ENCODE results near the gene GPHN.
"Not testable (repeated sequence)": the region's sequence is repeated elsewhere in the genome, so short reads cannot be mapped to it uniquely, and the experiment has no call there.

Gene GPHN

DNA sequence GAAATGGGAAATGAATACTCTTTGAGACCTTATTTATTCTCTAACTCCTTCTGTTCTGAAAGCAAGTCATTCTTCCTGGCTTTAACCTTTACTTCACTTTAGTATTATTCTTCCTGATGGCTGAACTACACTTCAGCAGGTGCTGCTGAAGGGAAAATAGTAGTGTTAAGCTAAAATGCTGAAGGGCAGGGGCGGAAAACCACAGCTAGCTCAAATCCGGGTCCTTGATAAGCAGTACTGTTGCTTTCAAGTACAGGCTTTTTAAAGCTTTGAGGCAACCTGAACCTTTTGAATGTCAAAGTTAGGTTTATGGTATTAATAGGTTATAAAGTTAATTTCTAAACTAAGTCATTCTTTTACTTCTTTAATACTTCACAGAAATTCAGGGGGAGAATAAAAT, 11.0 kb upstream of the GPHN start:
- Histone ChIP-seq H3F3A (ENCODE audit: insufficient read depth, low read length) (no peaks in the 10 kb centered on the region), H3K9me2 (ENCODE audit: low read depth, low read length) (no peaks in the 10 kb centered on the region), H3K9me3 (ENCODE audit: low read length) (no peaks in the 10 kb centered on the region), H4K20me1 (ENCODE audit: insufficient read depth, low read length) (no peaks in the 10 kb centered on the region), H3K27ac (ENCODE audit: low read depth, low read length, poor library complexity, severe bottlenecking) (no peak overlapping the region), H3K4me1 (ENCODE audit: insufficient read depth, low read length, severe bottlenecking) (no peaks in the 10 kb centered on the region), H3K27me3 (ENCODE audit: insufficient read depth, low read length) (no peaks in the 10 kb centered on the region), H3K4me2 (ENCODE audit: low read length) (no peak overlapping the region), H3K9ac (ENCODE audit: low read length) (no peak overlapping the region), H3K4me3 (ENCODE audit: low read depth, low read length, poor library complexity, severe bottlenecking) (no peak overlapping the region), H2AFZ (ENCODE audit: low read length) (no peak overlapping the region), H3K79me2 (ENCODE audit: insufficient read depth, low read length) (no peaks in the 10 kb centered on the region), H3K36me3 (ENCODE audit: insufficient read depth, low read length) (no peaks in the 10 kb centered on the region)
- TF ChIP-seq EZH2 (IDR thresholded peaks at IDR 0.05; ENCODE audit: borderline replicate concordance, low read length) = no peak
- TF ChIP-seq, protein P1, sequence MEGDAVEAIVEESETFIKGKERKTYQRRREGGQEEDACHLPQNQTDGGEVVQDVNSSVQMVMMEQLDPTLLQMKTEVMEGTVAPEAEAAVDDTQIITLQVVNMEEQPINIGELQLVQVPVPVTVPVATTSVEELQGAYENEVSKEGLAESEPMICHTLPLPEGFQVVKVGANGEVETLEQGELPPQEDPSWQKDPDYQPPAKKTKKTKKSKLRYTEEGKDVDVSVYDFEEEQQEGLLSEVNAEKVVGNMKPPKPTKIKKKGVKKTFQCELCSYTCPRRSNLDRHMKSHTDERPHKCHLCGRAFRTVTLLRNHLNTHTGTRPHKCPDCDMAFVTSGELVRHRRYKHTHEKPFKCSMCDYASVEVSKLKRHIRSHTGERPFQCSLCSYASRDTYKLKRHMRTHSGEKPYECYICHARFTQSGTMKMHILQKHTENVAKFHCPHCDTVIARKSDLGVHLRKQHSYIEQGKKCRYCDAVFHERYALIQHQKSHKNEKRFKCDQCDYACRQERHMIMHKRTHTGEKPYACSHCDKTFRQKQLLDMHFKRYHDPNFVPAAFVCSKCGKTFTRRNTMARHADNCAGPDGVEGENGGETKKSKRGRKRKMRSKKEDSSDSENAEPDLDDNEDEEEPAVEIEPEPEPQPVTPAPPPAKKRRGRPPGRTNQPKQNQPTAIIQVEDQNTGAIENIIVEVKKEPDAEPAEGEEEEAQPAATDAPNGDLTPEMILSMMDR (IDR thresholded peaks at IDR 0.05; ENCODE audit: low read length) = no peak

DNA sequence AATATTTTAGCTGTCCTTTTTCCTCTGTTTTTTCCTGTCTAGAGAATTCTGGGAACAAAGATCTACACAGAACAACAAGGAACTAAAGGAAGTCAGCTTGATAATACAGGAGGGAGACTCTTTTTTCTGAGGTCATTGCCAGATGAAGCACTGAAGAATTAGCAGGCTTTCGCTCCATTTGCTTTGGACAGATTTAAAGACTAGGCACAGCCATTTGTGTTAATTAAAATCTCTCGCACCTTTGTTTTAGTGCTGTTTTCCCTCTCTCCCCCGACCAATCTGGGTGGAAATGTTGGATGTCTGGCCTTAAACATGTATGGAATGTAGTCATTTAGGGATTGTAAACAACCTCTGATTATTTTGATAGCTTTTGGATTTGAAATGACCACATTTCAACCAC, 9.6 kb upstream of the GPHN start:
- Histone ChIP-seq H3K4me1 (ENCODE audit: insufficient read depth, low read length, severe bottlenecking) (no peaks in the 10 kb centered on the region), H3K9ac (ENCODE audit: low read length) (no peak overlapping the region), H3K27ac (ENCODE audit: low read depth, low read length, poor library complexity, severe bottlenecking) (no peak overlapping the region), H2AFZ (ENCODE audit: low read length) (no peak overlapping the region), H3K9me3 (ENCODE audit: low read length) (no peaks in the 10 kb centered on the region), H3K79me2 (ENCODE audit: insufficient read depth, low read length) (no peaks in the 10 kb centered on the region), H3K36me3 (ENCODE audit: insufficient read depth, low read length) (no peaks in the 10 kb centered on the region), H3K4me2 (ENCODE audit: low read length) (no peak overlapping the region), H3K9me2 (ENCODE audit: low read depth, low read length) (no peaks in the 10 kb centered on the region), H3F3A (ENCODE audit: insufficient read depth, low read length) (no peaks in the 10 kb centered on the region), H3K27me3 (ENCODE audit: insufficient read depth, low read length) (no peaks in the 10 kb centered on the region), H3K4me3 (ENCODE audit: low read depth, low read length, poor library complexity, severe bottlenecking) (no peak overlapping the region), H4K20me1 (ENCODE audit: insufficient read depth, low read length) (no peaks in the 10 kb centered on the region)
- no peak for TF ChIP-seq EZH2 (IDR thresholded peaks at IDR 0.05; ENCODE audit: borderline replicate concordance, low read length)
- TF ChIP-seq, protein P1 (IDR thresholded peaks at IDR 0.05; ENCODE audit: low read length) = no peak

DNA sequence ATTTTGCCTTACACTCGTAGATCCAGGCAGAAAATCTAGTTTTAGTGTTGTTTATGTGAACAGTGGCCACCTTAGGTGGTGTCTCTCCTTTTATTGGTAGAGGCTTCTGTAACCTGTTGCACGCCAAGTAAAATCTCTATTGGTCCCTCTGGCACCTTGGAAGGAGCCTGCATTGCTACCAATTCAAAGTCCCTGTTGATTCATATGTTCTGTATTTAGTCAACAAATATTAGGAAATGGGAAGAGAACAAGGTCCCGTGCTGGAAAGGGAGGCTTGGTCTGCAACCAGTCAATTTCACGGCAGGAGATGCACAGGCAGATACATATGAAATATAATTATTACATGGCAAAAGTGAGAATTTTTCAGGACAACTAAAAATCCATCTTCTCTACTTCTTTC, 6.4 kb upstream of the GPHN start:
- no peak overlapping the region for H2AFZ ChIP-seq (ENCODE audit: low read length)
- H4K20me1 ChIP-seq (ENCODE audit: insufficient read depth, low read length) = no peaks in the 10 kb centered on the region
- H3K4me2 ChIP-seq (ENCODE audit: low read length) = no peak overlapping the region
- TF ChIP-seq, protein P1 (IDR thresholded peaks at IDR 0.05; ENCODE audit: low read length) = no peak
- no peak for TF ChIP-seq EZH2 (IDR thresholded peaks at IDR 0.05; ENCODE audit: borderline replicate concordance, low read length)
- no peak overlapping the region for H3K4me3 ChIP-seq (ENCODE audit: low read depth, low read length, poor library complexity, severe bottlenecking)
- no peaks in the 10 kb centered on the region for H3K36me3 ChIP-seq (ENCODE audit: insufficient read depth, low read length)
- no peaks in the 10 kb centered on the region for H3K79me2 ChIP-seq (ENCODE audit: insufficient read depth, low read length)
- no peaks in the 10 kb centered on the region for H3K4me1 ChIP-seq (ENCODE audit: insufficient read depth, low read length, severe bottlenecking)
- H3F3A ChIP-seq (ENCODE audit: insufficient read depth, low read length) = no peaks in the 10 kb centered on the region
- H3K9ac ChIP-seq (ENCODE audit: low read length) = no peak overlapping the region
- no peaks in the 10 kb centered on the region for H3K9me2 ChIP-seq (ENCODE audit: low read depth, low read length)
- no peaks in the 10 kb centered on the region for H3K27me3 ChIP-seq (ENCODE audit: insufficient read depth, low read length)
- H3K9me3 ChIP-seq (ENCODE audit: low read length) = no peaks in the 10 kb centered on the region
- H3K27ac ChIP-seq (ENCODE audit: low read depth, low read length, poor library complexity, severe bottlenecking) = no peak overlapping the region

DNA sequence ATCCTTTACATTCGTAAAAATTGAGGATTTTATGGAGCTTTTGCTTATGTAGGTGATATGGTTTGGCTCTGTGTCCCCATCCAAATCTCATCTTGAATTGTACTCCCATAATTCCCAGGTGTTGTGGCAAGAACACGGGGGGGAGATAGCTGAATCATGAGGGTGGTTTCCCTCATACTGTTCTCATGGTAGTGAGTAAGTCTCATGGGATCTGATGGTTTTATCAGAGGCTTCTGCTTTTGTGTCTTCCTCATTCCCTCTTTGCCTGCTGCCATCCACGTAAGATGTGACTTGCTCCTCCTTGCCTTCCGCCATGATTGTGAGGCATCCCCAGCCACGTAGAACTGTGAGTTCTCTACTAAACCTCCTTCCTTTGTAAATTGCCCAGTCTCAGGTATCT, 5.1 kb upstream of the GPHN start:
- H3K79me2 ChIP-seq (ENCODE audit: insufficient read depth, low read length); H2AFZ ChIP-seq (ENCODE audit: low read length); H3K9ac ChIP-seq (ENCODE audit: low read length); H3K4me1 ChIP-seq (ENCODE audit: insufficient read depth, low read length, severe bottlenecking); H3K27ac ChIP-seq (ENCODE audit: low read depth, low read length, poor library complexity, severe bottlenecking); H3K36me3 ChIP-seq (ENCODE audit: insufficient read depth, low read length); H4K20me1 ChIP-seq (ENCODE audit: insufficient read depth, low read length); H3K4me2 ChIP-seq (ENCODE audit: low read length); H3K27me3 ChIP-seq (ENCODE audit: insufficient read depth, low read length); H3F3A ChIP-seq (ENCODE audit: insufficient read depth, low read length); H3K4me3 ChIP-seq (ENCODE audit: low read depth, low read length, poor library complexity, severe bottlenecking); H3K9me3 ChIP-seq (ENCODE audit: low read length); H3K9me2 ChIP-seq (ENCODE audit: low read depth, low read length): not testable (repeated sequence)
